Effector memory CD8-positive, alpha-beta T cell (primary cell): Measurements from ENCODE around the gene RTP2.

Source experiments
- ATAC-seq: fragments of 150-1000 bp; cut with Tn5 transposase; replicated peaks from 2 replicates; pipeline ENCODE4 v1.10.0; 2021; ENCODE audit warnings: mild to moderate bottlenecking, moderate library complexity
- DNase-seq, 3 experiments: peaks; one replicate each; pipeline ENCODE4 v3.0.0; 2021
- H3K27ac Mint-ChIP-seq, 2 donors: one replicate each; pipeline ENCODE4 v1.8.0; 2022; ENCODE audit warnings: mild to moderate bottlenecking in 2 of 2, mixed read lengths in 2 of 2, moderate library complexity in 2 of 2
- H3K27me3 Mint-ChIP-seq, 2 donors: one replicate each; pipeline ENCODE4 v1.8.0; 2022; ENCODE audit warnings: mixed read lengths in 2 of 2
- H3K36me3 Mint-ChIP-seq: one replicate; pipeline ENCODE4 v1.8.0; 2022; ENCODE audit warnings: mild to moderate bottlenecking, moderate library complexity, mixed read lengths; ENCODE audit not compliant: insufficient read depth
- H3K4me1 Mint-ChIP-seq, 2 donors: one replicate each; pipeline ENCODE4 v1.8.0; 2022; ENCODE audit warnings: low read depth in 2 of 2, mixed read lengths in 2 of 2
- H3K4me3 Mint-ChIP-seq, 2 donors: one replicate each; pipeline ENCODE4 v1.8.0; 2022; ENCODE audit warnings: mild to moderate bottlenecking in 2 of 2, mixed read lengths in 2 of 2, moderate library complexity in 2 of 2
- H3K9me3 Mint-ChIP-seq, 2 donors: one replicate each; pipeline ENCODE4 v1.8.0; 2022; ENCODE audit warnings: mixed read lengths in 2 of 2

RTP2 gene

DNA sequence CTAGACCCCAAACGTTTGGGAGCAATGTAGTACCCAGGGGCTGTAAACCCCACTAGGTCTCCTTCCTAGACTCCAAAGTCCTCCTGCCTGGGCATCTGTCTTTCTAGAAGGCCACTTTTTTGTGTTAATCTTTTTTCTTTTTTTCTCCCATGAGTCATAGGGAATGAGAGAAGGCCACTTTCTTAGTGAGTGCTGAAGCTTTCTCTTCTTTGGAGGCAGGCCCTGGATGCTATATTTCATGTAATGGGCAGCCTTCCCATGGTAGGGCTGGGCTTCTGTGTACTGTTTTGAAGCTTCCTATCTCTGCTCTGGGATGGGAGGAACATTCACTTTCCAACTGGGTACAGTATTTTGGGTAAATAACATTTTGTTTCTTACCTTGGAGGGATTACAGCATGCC, 15.2 kb upstream of the RTP2 start:
- no peak for ATAC-seq
- H3K4me1 Mint-ChIP-seq: peaks cover 10 to 13% of the 10 kb centered on the region in 2 donors
- no peak for DNase-seq
- H3K27me3 Mint-ChIP-seq: no peaks in the 10 kb centered on the region
- no peak overlapping the region for H3K27ac Mint-ChIP-seq
- no peak overlapping the region for H3K4me3 Mint-ChIP-seq
- peaks cover 20% of the 10 kb centered on the region for H3K36me3 Mint-ChIP-seq
- no peaks in the 10 kb centered on the region for H3K9me3 Mint-ChIP-seq

- ATAC-seq (peak; percentile 93), DNase-seq (peak; percentile 73 to 81 (median 74))
- Mint-ChIP-seq H3K4me3 (peak overlapping the region in 1 of 2 donors; percentile 17), H3K36me3 (no peaks in the 10 kb centered on the region), H3K27me3 (no peaks in the 10 kb centered on the region), H3K4me1 (peaks cover 10 to 13% of the 10 kb centered on the region in 2 donors), H3K27ac (peak overlapping the region; percentile 29 to 75), H3K9me3 (no peaks in the 10 kb centered on the region)
Observed at GRCh38 chr3:187714404-187714979, 12.1 kb upstream of the RTP2 start.

GRCh38 chr3:187713504-187713903, 11.1 kb upstream of the RTP2 start:
- H3K9me3 Mint-ChIP-seq: no peaks in the 10 kb centered on the region
- ATAC-seq (peak; percentile 69), DNase-seq (peak in 2 of 3 experiments; percentile 6 to 10)
- no peaks in the 10 kb centered on the region for H3K36me3 Mint-ChIP-seq
- peak overlapping the region; percentile 17 to 51 for H3K4me3 Mint-ChIP-seq
- H3K27me3 Mint-ChIP-seq: no peaks in the 10 kb centered on the region
- H3K27ac Mint-ChIP-seq: no peak overlapping the region
- H3K4me1 Mint-ChIP-seq: peaks cover 10 to 13% of the 10 kb centered on the region in 2 donors

- no peaks in the 10 kb centered on the region for H3K36me3 Mint-ChIP-seq
- no peaks in the 10 kb centered on the region for H3K9me3 Mint-ChIP-seq
- DNase-seq (no peak), ATAC-seq (no peak)
- no peak overlapping the region for H3K4me3 Mint-ChIP-seq
- H3K27ac Mint-ChIP-seq: no peak overlapping the region
- peaks cover 4 to 7% of the 10 kb centered on the region in 2 donors for H3K4me1 Mint-ChIP-seq
- H3K27me3 Mint-ChIP-seq: no peaks in the 10 kb centered on the region
Observed at GRCh38 chr3:187709155-187709554, 6.8 kb upstream of the RTP2 start.

DNA sequence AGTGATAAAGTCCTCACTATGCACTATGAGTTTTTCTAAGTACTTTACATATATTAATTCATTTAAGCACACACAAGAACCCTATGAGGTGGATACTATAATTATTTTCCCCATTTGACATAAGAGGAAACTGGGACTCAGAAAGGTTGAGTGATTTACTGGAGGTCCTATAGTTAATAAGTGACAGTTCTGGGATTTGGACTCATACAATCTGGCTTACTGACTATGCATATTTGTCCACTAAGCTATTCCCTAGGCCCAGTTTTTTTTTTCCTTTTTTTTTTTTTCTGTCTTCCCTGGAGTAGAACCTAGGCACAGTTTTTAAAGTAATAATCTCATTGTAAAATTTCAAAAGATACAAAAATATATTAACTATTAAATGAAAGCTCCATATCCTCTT, 6.3 kb upstream of the RTP2 start:
- Mint-ChIP-seq H3K27ac (no peak overlapping the region), H3K9me3 (no peaks in the 10 kb centered on the region), H3K4me1 (peaks cover 0 to 3% of the 10 kb centered on the region in 2 donors), H3K36me3 (no peaks in the 10 kb centered on the region), H3K4me3 (no peak overlapping the region), H3K27me3 (no peaks in the 10 kb centered on the region)
- ATAC-seq (no peak), DNase-seq (no peak)

DNA sequence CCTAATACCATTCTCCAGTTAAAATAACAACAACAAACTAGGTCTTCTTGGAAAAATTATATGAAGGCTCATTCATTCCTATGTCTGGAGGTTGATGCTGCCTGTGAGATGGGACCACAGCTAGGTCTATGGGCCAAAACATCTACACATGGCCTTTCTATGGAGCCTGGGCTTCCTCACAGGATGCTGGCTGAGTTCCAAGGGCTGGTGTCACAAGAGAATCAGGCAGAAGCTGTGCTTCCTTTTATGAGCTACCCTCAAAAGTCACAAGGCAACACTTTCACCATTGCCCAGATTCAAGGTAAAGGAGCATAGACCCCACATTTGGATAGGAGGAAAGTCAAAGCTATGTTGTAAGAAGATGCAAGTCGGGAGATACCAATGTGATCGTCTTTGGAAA, 4.6 kb upstream of the RTP2 start:
- H3K4me3 Mint-ChIP-seq: no peak overlapping the region
- no peaks in the 10 kb centered on the region for H3K4me1 Mint-ChIP-seq
- H3K27me3 Mint-ChIP-seq: no peaks in the 10 kb centered on the region
- DNase-seq (no peak), ATAC-seq (no peak)
- no peak overlapping the region for H3K27ac Mint-ChIP-seq
- H3K36me3 Mint-ChIP-seq: no peaks in the 10 kb centered on the region
- H3K9me3 Mint-ChIP-seq: no peaks in the 10 kb centered on the region

DNA sequence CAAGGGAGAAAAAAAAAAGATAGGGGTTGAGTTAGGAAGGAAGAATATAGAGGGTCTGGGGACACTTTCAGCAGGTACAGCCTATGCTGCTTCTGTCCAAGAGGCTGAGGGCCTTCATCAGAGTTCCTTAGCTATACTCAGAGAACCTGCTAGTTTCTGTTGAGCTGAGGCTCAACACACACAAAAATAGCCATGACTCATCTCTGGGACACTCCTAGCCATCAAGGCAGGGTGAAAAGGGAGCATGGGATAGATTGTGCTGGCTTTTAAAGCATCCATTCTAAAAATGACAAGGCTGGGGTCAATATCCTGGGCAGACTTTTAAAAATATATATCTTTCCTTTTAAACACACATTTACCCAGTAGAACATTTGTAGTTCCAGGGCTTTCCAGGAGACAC, 2.8 kb upstream of the RTP2 start:
- no peaks in the 10 kb centered on the region for H3K9me3 Mint-ChIP-seq
- no peak for DNase-seq
- ATAC-seq: no peak
- no peaks in the 10 kb centered on the region for H3K4me1 Mint-ChIP-seq
- no peak overlapping the region for H3K4me3 Mint-ChIP-seq
- no peaks in the 10 kb centered on the region for H3K36me3 Mint-ChIP-seq
- no peaks in the 10 kb centered on the region for H3K27me3 Mint-ChIP-seq
- no peak overlapping the region for H3K27ac Mint-ChIP-seq

- ATAC-seq (no peak), DNase-seq (no peak)
- Mint-ChIP-seq H3K36me3 (no peaks in the 10 kb centered on the region), H3K27me3 (peaks cover 24 to 38% of the 10 kb centered on the region in 2 donors), H3K27ac (no peak overlapping the region), H3K4me3 (no peak overlapping the region), H3K4me1 (no peaks in the 10 kb centered on the region), H3K9me3 (no peaks in the 10 kb centered on the region)
Observed at GRCh38 chr3:187700249-187700648, 2.1 kb downstream of the RTP2 start.

- DNase-seq: no peak
- Mint-ChIP-seq H3K36me3 (no peaks in the 10 kb centered on the region), H3K27me3 (peaks cover 39 to 53% of the 10 kb centered on the region in 2 donors), H3K27ac (no peak overlapping the region), H3K4me3 (no peak overlapping the region), H3K4me1 (no peaks in the 10 kb centered on the region), H3K9me3 (no peaks in the 10 kb centered on the region)
- no peak for ATAC-seq
Observed at GRCh38 chr3:187698499-187699399, 3.6 kb downstream of the RTP2 start.

GRCh38 chr3:187696021-187696420, 6.3 kb downstream of the RTP2 start:
- no peaks in the 10 kb centered on the region for H3K4me1 Mint-ChIP-seq
- H3K36me3 Mint-ChIP-seq: no peaks in the 10 kb centered on the region
- H3K27me3 Mint-ChIP-seq: peaks cover 63 to 79% of the 10 kb centered on the region in 2 donors
- no peak overlapping the region for H3K4me3 Mint-ChIP-seq
- no peak for ATAC-seq
- H3K27ac Mint-ChIP-seq: no peak overlapping the region
- no peaks in the 10 kb centered on the region for H3K9me3 Mint-ChIP-seq
- no peak for DNase-seq

DNA sequence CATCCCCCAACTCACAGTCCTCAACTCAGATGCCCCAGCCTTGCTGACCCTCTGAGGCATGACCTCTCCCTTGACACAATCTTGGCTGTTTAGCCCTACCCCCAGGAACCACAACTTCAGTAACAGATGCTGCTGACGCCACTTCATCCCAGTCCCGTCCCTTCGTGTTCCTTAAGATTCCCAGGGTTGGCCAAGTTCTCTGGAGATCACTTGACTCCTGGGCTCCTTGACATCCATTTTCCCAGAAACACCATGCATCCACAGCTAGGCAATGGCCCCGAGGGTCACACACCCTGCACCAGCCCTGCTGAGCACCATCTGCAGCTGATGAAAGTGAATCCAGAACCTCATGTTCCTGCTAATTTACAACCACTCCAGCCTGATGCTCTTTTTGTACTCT, 6.9 kb downstream of the RTP2 start:
- Mint-ChIP-seq H3K27ac (no peak overlapping the region), H3K9me3 (no peaks in the 10 kb centered on the region), H3K4me1 (no peaks in the 10 kb centered on the region), H3K27me3 (peaks cover 68 to 83% of the 10 kb centered on the region in 2 donors), H3K36me3 (no peaks in the 10 kb centered on the region), H3K4me3 (no peak overlapping the region)
- ATAC-seq: no peak
- no peak for DNase-seq

GRCh38 chr3:187694801-187695200, 7.6 kb downstream of the RTP2 start:
- Mint-ChIP-seq H3K27me3 (peaks cover 69 to 80% of the 10 kb centered on the region in 2 donors), H3K9me3 (no peaks in the 10 kb centered on the region), H3K36me3 (no peaks in the 10 kb centered on the region), H3K27ac (no peak overlapping the region), H3K4me1 (no peaks in the 10 kb centered on the region), H3K4me3 (no peak overlapping the region)
- no peak for DNase-seq
- no peak for ATAC-seq

DNA sequence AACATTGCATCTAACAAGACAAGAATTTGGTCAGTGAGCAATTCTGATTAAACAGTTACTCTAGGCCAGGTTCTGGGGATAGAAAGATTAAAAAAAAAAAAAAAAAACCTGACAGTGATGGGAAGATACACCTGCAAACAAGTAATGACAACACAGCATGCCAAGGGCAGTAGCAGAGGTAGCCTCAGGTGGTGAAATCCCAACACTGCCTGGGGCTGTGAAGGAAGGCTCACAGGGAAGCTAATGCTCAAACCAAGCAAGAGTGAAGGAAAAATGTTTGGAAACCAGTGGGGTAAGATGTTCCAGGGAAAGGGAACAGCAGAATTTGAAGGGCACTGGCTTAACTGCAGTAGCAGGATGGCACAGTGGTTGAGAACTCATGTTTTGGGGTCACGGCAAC, 8.9 kb downstream of the RTP2 start:
- Mint-ChIP-seq H3K4me1 (no peaks in the 10 kb centered on the region), H3K9me3 (no peaks in the 10 kb centered on the region), H3K27ac (no peak overlapping the region), H3K4me3 (no peak overlapping the region), H3K36me3 (no peaks in the 10 kb centered on the region), H3K27me3 (peaks cover 73 to 78% of the 10 kb centered on the region in 2 donors)
- ATAC-seq (no peak), DNase-seq (no peak)

DNA sequence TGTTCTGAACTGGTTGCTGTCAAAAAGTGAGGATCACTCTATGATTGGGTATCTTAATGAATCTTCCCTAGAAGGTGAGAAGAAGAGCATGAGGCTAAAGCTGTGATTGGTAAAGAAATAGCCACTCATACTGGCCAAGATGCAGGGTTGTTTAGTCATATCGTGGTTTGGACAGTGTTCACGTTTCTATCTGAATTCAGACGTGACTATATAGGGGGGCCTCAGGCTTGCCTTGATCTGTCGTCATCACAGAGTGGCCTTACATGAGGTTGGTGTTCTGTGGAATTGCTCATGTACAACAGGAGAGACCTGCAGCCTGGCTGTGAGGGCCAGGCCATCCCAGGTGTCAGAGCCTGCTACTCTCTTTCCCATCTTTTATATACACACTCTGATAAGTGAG, 12.4 kb downstream of the RTP2 start:
- H3K27me3 Mint-ChIP-seq: peaks cover 53 to 55% of the 10 kb centered on the region in 2 donors
- no peaks in the 10 kb centered on the region for H3K9me3 Mint-ChIP-seq
- no peak overlapping the region for H3K4me3 Mint-ChIP-seq
- no peak for DNase-seq
- ATAC-seq: no peak
- H3K36me3 Mint-ChIP-seq: no peaks in the 10 kb centered on the region
- H3K27ac Mint-ChIP-seq: no peak overlapping the region
- H3K4me1 Mint-ChIP-seq: no peaks in the 10 kb centered on the region
